Endodermal cell (in vitro differentiated cells): ENCODE results near the gene AXDND1. TPM values are rescaled to one million over a fixed set of nuclear protein-coding genes. Genes with fewer than 3 reads are reported as not detected.

Source experiments
- DNase-seq: peaks from one replicate; pipeline ENCODE4 v3.0.0-alpha.2; 2017
- H3K27ac ChIP-seq: 2 replicates; pipeline ENCODE4 v1.5.1; 2013; ENCODE audit warnings: mild to moderate bottlenecking, low read depth, low read length, moderate library complexity
- H3K27me3 ChIP-seq: 2 replicates; pipeline ENCODE4 v1.6.1; 2013; ENCODE audit warnings: mild to moderate bottlenecking, low read length, moderate library complexity; ENCODE audit not compliant: insufficient read depth, control insufficient read depth, poor library complexity, severe bottlenecking
- H3K36me3 ChIP-seq: 2 replicates; pipeline ENCODE4 v1.7.0; 2013; ENCODE audit warnings: mild to moderate bottlenecking, low read length, moderate library complexity; ENCODE audit not compliant: control insufficient read depth, insufficient read depth
- H3K4me1 ChIP-seq: one replicate; pipeline ENCODE4 v1.7.0; 2013; ENCODE audit warnings: low read length; ENCODE audit not compliant: control insufficient read depth, insufficient read depth
- H3K4me3 ChIP-seq: 2 replicates; pipeline ENCODE4 v1.5.1; 2013; ENCODE audit warnings: mild to moderate bottlenecking, low read length, moderate library complexity
- H3K9ac ChIP-seq: 2 replicates; pipeline ENCODE4 v1.6.1; 2013; ENCODE audit warnings: mild to moderate bottlenecking, low read length, moderate library complexity; ENCODE audit not compliant: poor library complexity, severe bottlenecking; ENCODE audit errors: extremely low read depth
- H3K9me3 ChIP-seq: 2 replicates; pipeline ENCODE4 v1.6.1; 2013; ENCODE audit warnings: mild to moderate bottlenecking, low read length, moderate library complexity; ENCODE audit not compliant: control insufficient read depth
- H3K27ac Mint-ChIP-seq: 2 replicates; pipeline ENCODE4 v1.8.0; 2020; ENCODE audit warnings: mixed read lengths
- H3K27me3 Mint-ChIP-seq: 2 replicates; pipeline ENCODE4 v1.8.0; 2021; ENCODE audit warnings: mild to moderate bottlenecking, mixed read lengths; ENCODE audit not compliant: insufficient read depth
- H3K36me3 Mint-ChIP-seq: 2 replicates; pipeline ENCODE4 v1.8.0; 2020; ENCODE audit warnings: low read depth, mixed read lengths
- H3K4me1 Mint-ChIP-seq: 2 replicates; pipeline ENCODE4 v1.8.0; 2020; ENCODE audit warnings: mixed read lengths
- H3K4me3 Mint-ChIP-seq: 2 replicates; pipeline ENCODE4 v1.8.0; 2020; ENCODE audit warnings: mild to moderate bottlenecking, moderate library complexity, mixed read lengths
- H3K9me3 Mint-ChIP-seq: 2 replicates; pipeline ENCODE4 v1.8.0; 2020; ENCODE audit warnings: mild to moderate bottlenecking, mixed read lengths
- CTCF ChIP-seq: fragments of 200-600 bp; sonication (generic); conservative IDR thresholded peaks from 2 replicates; pipeline ENCODE4 v1.5.0; 2021; ENCODE audit warnings: antibody characterized with exemption, mild to moderate bottlenecking
- WGBS, 2 experiments: methylation state at CpG; one replicate each; pipeline versions ENCODE4 v1.1.5 to v1.1.7; 2013; ENCODE audit warnings: missing lambda C conversion rate in 2 of 2, mixed read lengths in 1 of 2; ENCODE audit not compliant: insufficient coverage in 1 of 2, insufficient read length in 1 of 2; 5-methylcytosine and 5-hydroxymethylcytosine counted together
- total RNA-seq, 2 donors: library from RNA; stranded (reverse); fragmentation: NEBNext Ultra II Directional in 1 of 2; extraction: Animal tissue kit (Norgen Biotek cat#: 25700) in 1 of 2; gene quantifications; 2 replicates in 1 of 2; 3 replicates in 1 of 2; pipeline ENCODE4 v1.2.1, GENCODE V29; 2021

The AXDND1 gene
- total RNA-seq, 2 donors from 2014 or later, result 0.69 to 1.3 TPM

GRCh38 chr1:179369751-179370341 lies 4.1 kb downstream of the AXDND1 start:
- no peak overlapping the region for H3K4me3 ChIP-seq
- no peaks in the 10 kb centered on the region for H3K9me3 Mint-ChIP-seq
- H3K27ac Mint-ChIP-seq, result no peak overlapping the region
- H3K27me3 ChIP-seq, result no peaks in the 10 kb centered on the region
- no peak overlapping the region for H3K4me3 Mint-ChIP-seq
- no peaks in the 10 kb centered on the region for H3K36me3 ChIP-seq
- no peaks in the 10 kb centered on the region for H3K36me3 Mint-ChIP-seq
- H3K4me1 ChIP-seq, result no peaks in the 10 kb centered on the region
- no peak overlapping the region for H3K9ac ChIP-seq
- H3K9me3 ChIP-seq, result no peaks in the 10 kb centered on the region
- peak; percentile 55 for DNase-seq
- H3K4me1 Mint-ChIP-seq, result peaks cover 4% of the 10 kb centered on the region
- peak; percentile 88 for TF ChIP-seq CTCF
- H3K27me3 Mint-ChIP-seq, result peaks cover 3% of the 10 kb centered on the region
- WGBS, 2 experiments, result 0 to 31% methylated on average over 1 to 4 of the region's 4 CpGs
- no peak overlapping the region for H3K27ac ChIP-seq

- peaks cover 3% of the 10 kb centered on the region for H3K27me3 Mint-ChIP-seq
- no peaks in the 10 kb centered on the region for H3K27me3 ChIP-seq
- H3K36me3 Mint-ChIP-seq, result no peaks in the 10 kb centered on the region
- H3K9me3 Mint-ChIP-seq, result no peaks in the 10 kb centered on the region
- DNase-seq, result no peak
- 96 to 98% methylated on average over 3 of the region's 4 CpGs for whole genome bisulfite sequencing, 2 experiments
- H3K9me3 ChIP-seq, result no peaks in the 10 kb centered on the region
- no peak overlapping the region for H3K9ac ChIP-seq
- H3K36me3 ChIP-seq, result no peaks in the 10 kb centered on the region
- H3K4me1 ChIP-seq, result no peaks in the 10 kb centered on the region
- H3K4me3 ChIP-seq, result no peak overlapping the region
- TF ChIP-seq CTCF, result no peak
- no peak overlapping the region for H3K4me3 Mint-ChIP-seq
- H3K27ac Mint-ChIP-seq, result no peak overlapping the region
- no peaks in the 10 kb centered on the region for H3K4me1 Mint-ChIP-seq
- H3K27ac ChIP-seq, result no peak overlapping the region
Observed at GRCh38 chr1:179372160-179372559, 6.4 kb downstream of the AXDND1 start.

- no peaks in the 10 kb centered on the region for H3K36me3 Mint-ChIP-seq
- H3K4me3 Mint-ChIP-seq, result no peak overlapping the region
- 92 to 94% methylated on average over 5 to 6 of the region's 6 CpGs for WGBS, 2 experiments
- Histone ChIP-seq H3K36me3 (no peaks in the 10 kb centered on the region), H3K27ac (no peak overlapping the region), H3K27me3 (no peaks in the 10 kb centered on the region), H3K9ac (no peak overlapping the region), H3K9me3 (no peaks in the 10 kb centered on the region), H3K4me1 (no peaks in the 10 kb centered on the region), H3K4me3 (no peak overlapping the region)
- no peak overlapping the region for H3K27ac Mint-ChIP-seq
- no peaks in the 10 kb centered on the region for H3K4me1 Mint-ChIP-seq
- H3K27me3 Mint-ChIP-seq, result no peaks in the 10 kb centered on the region
- no peaks in the 10 kb centered on the region for H3K9me3 Mint-ChIP-seq
- DNase-seq, result no peak
- no peak for TF ChIP-seq CTCF
Observed at GRCh38 chr1:179376223-179376622, 10.5 kb downstream of the AXDND1 start.
